NOMO-1 (cell line): ENCODE measurements around the gene FBXO8.
"Not testable (repeated sequence)": the region's sequence is repeated elsewhere in the genome, so short reads cannot be mapped to it uniquely, and the experiment has no call there.

Experiments
- DNase-seq, 2 experiments: peaks; one replicate each; lab custom pipeline; 2025; ENCODE audit not compliant: unreplicated experiment in 2 of 2; lab: John Stamatoyannopoulos, UW

Gene FBXO8, protein sequence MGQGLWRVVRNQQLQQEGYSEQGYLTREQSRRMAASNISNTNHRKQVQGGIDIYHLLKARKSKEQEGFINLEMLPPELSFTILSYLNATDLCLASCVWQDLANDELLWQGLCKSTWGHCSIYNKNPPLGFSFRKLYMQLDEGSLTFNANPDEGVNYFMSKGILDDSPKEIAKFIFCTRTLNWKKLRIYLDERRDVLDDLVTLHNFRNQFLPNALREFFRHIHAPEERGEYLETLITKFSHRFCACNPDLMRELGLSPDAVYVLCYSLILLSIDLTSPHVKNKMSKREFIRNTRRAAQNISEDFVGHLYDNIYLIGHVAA

DNA sequence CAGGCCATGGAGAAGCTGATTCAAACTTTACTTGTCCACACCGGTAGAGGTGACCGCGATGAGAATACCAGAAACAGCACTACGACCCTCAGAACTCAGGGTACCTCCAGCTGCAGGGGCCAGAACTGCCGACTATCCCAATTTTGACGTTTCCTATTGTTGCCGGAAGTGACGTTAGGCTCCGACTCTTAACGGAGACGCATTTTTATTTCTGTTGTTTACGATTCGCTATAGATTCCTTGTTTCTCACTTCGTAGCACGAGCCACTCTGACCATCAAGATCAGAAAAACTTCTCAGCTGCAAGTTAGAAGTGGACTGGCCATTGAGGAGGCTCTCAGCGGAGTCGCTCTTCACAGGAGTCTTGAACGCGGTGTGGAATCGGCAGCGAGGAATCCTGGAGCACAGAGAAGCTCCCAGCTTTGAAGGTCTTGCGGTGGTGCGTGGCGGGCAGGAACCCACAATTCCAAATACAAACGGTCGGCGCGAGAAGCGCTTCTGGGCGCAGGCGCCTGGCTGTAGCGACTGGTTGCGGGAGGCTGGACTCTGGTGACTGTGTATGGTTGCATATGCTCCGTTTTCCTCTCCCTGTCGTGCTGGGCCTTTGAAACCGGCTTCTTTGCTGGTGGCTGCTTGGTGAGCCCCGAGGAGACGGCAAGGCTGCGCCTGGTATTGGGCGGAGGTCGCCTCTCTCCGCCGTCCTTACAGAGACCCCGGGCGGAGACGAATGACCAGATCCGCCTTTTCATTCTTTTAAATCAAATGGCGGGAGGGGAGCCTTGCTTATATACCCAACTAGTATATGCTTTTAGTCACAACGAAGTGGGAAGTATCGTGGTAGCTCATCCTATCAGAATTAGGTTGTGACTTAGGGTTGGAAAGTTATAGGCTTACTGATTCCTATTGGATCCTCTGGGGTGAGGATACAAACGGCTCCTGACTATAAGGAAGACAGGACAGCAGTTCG lies at the start of gene FBXO8, which contains the start of gene CEP44:
FBXO8 (minus strand) TSS at position 161 of the 965 bp plus-strand sequence. CDS start 20,575 bp downstream, outside the sequence.
CEP44 (plus strand) TSS at position 405 of the 965 bp plus-strand sequence. CDS start 15,211 bp downstream, outside the sequence.
- DNase-seq: peak; percentile 70

DNA sequence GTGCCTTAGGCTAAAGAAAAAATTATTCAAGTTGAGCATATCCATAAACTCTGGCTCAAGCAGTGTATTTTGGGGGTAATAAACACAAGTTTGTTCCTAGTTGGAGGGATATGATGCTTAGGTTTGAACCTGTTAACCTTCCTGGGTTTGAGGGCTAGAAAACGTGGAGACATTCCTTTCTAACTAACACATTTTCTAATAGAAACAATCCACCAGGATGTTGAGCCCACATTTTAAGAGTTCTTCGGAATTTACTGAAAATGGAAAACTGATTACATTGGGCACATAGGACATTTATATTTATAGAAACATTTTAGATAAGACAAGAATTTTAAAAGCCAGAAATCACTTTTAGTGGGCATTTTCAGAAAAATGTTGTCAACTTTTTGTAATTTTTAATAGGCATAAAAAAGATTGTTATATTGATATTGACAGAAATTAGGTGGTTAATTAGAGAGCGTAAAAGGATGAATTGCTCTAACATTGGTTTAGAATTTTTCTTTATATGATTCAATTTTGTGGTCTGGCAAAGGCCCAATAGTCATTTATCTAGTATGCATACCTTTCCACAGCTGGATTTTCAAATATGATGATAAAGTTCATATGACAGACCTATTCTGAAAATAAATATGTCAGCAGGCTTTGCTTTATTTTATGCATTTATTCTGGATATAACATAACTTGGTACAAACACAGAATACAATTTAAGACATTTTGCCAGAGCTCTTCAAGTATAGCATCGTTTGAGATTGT lies 49.5 kb upstream of the FBXO8 start:
- no peak for DNase-seq

DNA sequence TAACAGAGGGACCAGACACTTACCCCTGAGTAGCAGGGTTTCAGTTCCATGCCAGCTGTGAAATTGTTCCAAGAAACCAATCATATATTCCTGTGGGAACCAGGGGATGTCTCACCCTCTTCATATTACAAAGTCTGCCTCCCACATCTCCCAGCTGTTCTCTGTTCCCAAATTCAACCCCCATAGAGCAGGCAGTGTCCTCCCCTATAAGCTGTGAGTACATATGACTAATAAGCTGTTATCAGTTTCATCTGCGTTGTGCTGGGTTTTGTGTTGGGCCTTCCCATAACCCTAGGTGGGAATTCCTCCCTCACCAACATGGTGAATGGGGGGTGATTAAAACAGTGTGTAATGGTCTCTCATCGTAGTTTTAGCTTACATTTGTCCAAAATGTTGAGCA lies 41.3 kb upstream of the FBXO8 start:
- no peak for DNase-seq

DNA sequence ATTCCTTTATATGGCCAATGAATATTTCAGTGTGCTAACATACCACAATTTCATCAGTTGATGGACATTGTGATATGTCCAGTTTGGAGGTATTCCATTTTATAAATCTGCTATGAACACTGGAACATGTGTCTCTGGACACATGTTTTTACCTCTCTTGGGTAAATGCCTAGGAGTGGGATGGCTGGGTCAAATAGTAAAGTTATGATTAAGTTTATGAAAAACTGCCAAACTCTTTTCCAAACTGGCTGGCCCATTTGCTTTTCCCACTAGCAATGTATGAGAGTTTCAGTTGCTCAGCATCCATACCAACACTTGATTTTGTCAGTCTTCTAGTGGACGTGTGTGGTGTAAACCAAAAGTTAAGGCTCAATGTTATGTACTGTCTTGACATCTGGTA lies 40.8 kb upstream of the FBXO8 start:
- no peak for DNase-seq

DNA sequence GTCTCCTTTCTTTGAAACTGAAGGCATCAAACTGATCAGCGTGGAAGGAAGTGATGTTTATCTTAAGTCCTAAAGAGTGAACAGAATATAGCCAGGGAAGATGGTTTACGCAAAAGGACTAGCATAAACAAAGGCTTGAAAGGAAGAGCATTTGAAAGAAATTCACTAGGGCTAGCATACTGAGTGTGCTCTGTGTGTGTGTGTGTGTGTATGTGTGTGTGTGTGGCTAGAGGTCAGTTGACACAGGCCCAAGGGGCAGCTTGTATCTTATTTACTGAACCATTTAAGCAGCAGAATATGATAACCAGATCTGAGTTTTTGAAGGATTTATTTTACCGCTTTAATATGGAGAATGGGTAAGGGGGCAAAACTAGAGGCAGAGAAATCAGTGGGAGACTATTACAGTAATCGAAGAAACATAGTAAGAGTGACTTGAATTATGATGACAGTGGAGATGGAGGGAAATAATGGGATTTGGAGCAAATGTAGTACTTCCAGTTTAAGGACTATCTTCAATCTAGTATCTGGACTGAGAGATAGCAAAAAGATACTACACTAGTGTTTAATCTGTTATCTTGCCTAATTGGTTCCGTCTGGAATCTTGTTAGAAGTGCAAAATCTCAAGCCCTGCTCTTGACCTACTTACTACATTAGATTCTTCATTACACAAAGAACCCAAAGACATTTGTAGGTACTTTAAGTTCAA lies 37.2 kb upstream of the FBXO8 start:
- no peak for DNase-seq

DNA sequence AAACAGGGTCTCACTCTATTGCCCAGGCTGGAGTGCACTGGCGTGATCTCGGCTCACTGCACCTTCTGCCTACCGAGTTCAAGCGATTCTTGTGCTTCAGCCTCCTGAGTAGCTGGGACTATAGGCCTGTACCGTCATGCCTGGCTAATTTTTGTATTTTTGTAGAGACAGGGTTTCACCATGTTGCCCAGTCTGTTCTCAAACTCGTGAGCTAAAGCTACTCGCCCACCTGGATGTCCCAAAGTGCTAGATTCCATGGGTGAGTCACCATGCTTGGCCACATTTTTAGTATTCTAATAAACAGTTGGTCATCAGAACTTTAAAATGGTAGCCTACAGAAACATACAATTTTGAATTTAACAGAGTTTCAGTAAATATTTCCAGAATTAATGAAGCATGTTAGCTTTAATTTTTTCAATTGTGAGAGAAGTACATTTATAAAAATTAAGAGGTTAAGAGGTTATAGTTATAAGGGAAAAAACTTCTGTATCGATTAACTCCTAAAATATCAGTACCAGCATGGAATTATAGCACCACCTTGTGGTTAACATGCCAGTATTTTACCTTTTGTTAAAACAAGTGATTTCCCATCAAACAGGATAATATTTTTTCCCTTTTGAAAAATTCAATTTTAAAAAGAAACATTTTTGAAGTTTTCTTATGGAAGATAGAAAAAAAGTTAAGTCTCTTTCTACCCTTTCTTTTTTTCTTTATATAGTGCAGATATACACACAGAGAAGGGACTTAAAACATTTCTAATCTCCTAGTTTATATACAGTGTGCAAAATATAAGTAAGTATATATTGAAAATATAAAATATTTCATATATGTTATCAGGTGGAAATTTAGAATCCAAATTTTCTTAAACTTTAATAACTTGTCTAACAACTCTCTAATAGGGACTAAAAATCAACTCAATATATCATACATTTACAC lies 35.6 kb upstream of the FBXO8 start:
- DNase-seq: peak in 1 of 2 experiments; percentile 11

DNA sequence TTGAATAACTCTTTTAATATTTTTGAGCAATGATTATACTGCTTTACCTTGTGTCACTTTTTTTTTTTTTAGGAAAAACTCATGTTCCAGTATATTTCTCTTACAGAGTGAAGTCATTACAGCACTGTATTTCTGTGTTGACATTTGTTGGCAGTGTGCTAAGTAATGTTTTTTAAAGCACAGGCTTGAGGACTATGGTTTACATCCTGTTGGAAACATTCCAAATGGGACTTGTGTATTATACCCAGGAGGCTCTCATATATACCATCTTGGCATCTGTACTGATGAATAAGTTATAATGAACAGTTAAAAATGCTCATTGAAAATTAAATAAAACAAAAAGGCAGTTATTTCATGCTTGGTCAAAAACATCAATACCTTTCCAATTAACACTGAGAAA lies 34.1 kb upstream of the FBXO8 start:
- no peak for DNase-seq

DNA sequence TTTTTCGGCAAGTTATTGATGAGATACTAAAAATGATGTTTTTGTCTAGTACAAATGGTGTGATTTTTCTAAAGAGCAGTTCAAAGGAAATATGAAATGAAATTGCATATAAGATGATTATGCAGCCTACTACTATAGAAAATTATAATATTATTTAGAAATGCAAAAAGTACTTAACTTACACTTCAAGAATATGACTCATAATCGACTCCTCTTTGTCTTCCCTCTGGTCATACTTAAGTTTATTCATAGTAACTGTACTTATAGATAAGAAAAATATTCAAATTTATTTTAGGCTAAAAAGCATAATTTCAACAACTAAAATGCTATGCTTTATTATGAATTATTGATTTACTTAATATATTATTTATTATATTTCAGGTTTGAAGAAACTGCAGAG lies 33.5 kb upstream of the FBXO8 start:
- no peak for DNase-seq

DNA sequence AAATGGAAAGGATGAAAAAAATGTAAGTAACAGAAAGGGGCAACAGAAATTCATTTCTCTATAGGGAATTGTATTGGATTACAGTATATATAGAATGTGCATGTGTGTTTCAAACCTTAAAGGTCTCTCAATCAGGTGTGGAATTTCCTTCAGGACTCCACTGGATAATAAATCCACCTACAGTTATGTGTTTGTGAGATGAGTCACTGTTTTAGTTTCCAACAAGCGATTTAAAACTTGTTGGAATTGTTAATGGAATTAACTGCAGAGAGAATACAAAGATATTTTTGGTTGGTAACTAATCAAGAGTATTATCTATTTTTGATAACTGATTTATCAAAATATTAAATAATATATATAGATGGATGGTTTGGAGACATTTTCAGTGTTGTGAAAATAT lies 33.1 kb upstream of the FBXO8 start:
- no peak for DNase-seq

DNA sequence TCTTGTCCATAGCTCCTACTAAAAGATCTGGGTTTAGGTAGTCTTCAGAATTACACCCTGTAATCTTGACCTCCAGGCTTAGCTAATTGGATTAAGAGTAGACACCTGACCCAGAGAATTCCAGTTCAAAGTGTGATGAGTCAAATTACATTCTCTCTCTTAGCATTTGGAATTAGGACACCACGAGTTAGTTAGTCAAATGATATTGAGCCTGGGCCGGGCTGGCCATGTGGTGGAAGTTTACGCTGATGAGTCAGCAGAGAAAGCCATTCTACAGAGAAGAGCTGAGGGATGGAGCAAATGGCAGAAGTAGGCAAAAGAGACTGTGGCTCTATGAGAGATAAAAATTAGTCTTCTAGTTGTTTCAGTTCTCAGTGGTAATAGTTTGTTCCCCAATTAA lies 31.3 kb upstream of the FBXO8 start:
- DNase-seq: no peak

DNA sequence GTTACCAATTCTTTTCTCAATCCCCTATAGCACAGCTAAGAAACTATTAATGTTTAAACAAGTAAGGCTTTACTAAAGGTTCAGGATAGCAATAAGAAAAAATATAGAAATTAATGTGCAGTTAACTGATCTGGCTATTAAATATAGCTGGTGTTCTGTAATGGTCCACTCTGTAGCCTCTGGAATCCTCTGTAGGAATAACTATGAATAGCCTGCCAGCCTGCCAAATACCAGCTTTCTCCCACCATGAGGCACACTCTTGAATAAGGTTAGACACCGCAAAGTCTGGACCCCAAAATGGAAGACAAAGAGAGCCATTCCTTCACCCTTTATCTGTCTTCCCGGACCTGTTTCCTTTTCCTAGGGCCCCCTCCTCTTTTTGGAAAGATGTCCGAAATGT lies 30.8 kb upstream of the FBXO8 start:
- DNase-seq: no peak

DNA sequence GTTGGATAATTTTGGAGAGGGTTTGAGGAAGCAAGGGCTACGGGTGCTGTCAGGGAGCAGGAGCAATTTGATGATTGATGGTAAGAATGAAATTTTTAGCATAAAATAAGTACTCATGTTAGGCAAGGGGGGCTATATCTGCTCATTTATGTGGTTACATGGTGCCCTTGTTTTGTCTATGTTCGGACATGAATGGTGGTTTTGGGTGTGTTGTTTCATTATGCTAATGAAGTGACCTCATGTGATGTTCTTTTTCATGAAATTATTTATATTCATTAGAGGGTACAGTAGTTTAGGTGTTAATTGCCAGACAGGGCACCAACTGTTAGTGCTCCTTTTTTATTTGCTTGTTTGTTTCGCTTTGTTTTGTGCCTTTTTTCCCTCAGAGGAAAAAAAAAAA lies 29.5 kb upstream of the FBXO8 start:
- no peak for DNase-seq

DNA sequence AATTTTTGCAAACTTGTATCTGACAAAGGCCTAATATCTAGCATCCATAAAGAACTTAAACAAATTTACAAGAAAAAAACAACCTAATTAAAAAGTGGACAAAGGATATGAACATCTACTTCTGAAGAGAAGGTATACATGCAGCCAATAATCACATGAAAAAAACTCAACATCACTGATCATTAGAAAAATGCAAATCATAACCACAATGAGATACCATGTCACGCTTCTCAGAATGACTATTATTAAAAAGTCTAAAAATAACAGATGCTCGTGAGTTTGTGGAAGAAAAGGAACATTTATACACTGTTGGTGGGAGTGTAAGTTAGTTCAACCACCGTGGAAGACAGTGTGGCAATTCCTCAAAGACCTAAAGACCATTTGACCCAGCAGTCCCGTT lies 24.2 kb upstream of the FBXO8 start:
- DNase-seq: no peak

DNA sequence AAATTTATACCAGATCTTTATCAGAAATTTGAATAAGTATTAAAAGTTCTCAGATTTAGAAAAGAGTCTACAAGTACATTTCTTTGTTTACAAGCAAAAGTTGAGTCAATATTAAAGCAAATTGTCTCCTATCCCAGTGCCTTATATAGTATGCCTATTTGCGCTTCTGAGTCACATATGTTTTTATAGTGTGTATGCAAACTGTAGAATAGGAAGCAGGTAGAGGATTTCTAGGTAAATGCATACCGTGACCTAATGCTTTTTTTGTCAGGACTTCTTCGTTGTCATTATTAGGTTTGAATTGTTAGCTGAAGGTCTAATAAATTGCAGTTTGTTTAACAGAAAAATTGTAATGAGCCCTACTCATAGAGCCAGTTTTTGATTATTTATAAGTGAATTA lies 22.5 kb upstream of the FBXO8 start:
- DNase-seq: no peak

DNA sequence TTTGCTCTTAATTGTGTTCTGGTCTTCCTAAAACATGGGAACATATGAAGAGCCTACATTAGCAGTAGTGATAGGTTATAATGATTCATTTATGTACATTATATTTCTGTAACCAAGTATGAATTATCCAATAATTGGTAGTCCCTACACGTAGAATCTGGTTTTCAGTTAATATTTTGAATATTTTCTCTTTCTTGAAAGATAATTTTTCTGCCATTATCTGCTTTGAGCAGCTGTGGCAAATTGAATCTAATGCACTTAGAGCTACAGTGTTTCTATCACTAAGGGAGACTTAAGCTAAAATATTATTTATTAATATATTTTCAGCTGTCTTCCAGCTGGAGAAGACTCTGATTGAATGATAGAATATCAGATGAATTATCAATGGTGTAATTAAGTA lies 21.2 kb upstream of the FBXO8 start:
- DNase-seq: no peak

DNA sequence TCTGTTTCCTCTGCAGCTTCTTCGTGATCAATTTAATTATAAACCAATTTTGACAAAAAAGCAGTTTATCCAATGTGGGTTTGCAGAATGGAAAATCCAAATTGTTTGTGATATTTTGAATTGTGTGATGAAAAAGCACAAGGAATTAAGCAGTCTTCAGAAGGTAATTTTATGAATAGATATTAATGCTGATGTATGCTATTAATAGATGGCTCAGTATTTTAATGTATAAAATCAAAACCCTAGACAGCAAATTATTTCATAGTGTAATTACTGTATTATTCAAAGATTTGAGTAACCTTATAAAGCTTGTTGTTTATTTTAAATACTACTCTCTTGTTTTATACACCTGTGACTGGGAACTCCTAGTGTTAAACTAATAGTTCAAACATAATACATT lies 20.2 kb upstream of the FBXO8 start:
- no peak for DNase-seq

DNA sequence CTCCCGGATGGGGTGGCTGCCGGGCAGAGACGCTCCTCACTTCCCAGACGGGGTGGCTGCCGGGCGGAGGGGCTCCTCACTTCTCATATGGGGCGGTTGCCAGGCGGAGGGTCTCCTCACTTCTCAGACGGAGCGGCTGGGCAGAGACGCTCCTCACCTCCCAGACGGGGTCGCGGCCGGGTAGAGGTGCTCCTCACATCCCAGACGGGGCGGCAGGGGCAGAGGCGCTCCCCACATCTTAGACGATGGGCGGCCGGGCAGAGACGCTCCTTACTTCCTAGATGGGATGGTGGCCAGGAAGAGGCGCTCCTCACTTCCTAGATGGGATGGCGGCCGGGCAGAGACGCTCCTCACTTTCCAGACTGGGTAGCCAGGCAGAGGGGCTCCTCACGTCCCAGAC lies 11.7 kb upstream of the FBXO8 start:
- not testable (repeated sequence) for DNase-seq

DNA sequence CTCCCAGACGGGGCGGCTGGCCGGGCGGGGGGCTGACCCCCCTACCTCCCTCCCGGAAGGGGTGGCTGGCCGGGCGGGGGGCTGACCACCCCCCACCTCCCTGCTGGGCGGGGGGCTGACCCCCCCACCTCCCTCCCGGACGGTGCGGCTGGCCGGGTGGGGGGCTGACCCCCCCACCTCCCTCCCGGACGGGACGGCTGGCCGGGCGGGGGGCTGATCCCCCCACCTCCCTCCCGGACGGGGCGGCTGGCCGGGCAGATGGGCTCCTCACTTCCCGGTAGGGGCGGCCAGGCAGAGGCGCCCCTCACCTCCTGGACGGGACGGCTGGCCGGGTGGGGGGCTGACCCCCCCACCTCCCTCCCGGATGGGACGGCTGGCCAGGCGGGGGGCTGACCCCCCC lies 11.2 kb upstream of the FBXO8 start:
- DNase-seq: not testable (repeated sequence)

DNA sequence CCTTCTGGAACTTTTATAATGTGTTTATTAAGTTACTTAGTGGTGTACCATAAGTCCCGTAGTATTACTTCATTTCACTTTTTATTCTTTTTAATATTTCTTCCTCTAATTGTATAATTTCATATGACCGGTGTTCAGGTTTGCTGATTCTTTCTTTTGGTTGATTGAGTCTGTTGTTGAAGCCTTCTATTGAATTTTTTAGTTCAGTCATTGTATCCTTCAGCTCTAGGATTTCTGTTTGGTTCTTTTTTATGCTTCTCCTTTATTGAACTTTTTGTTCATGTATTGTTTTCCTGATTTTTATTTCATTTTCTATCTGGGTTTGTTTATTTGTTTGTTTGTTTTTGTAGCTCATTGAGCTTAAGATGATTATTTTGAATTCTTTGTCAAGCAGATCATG lies 9.0 kb upstream of the FBXO8 start:
- no peak for DNase-seq
